T-helper 2 cell treated with Interferon-gamma antibody and Interleukin-4, amounts not matched to agents 100 ng/mL and 5 ng/mL, for 36 hours (primary cell): ENCODE results near the gene BMP6. TPM values are rescaled to one million over a fixed set of nuclear protein-coding genes. Genes with fewer than 3 reads are reported as not detected.
"Not testable (repeated sequence)": the region's sequence is repeated elsewhere in the genome, so short reads cannot be mapped to it uniquely, and the experiment has no call there.

Experiments
- intact Hi-C: fragments of 100-400 bp; cut with micrococcal nuclease; formaldehyde crosslinking; loops from one replicate; pipeline ENCODE4 v1.15.1; 2023
- total RNA-seq: library from RNA; stranded (reverse); gene quantifications from 2 replicates; pipeline ENCODE4 v1.2.3, GENCODE V29; 2022

The BMP6 gene
- total RNA-seq, 1 donor from 2014 or later = not detected

- intact Hi-C loops = no loop called here
These were observed 59.5 kb downstream of the BMP6 start for GRCh38 chr6:7785243-7786035.

- intact Hi-C loops = no loop called here
These were observed 60.3 kb downstream of the BMP6 start for GRCh38 chr6:7786214-7786661.

- intact Hi-C loops = no loop called here
These were observed 61.3 kb downstream of the BMP6 start for GRCh38 chr6:7787137-7787608.

- intact Hi-C loops = no loop called here
These were observed 61.8 kb downstream of the BMP6 start for GRCh38 chr6:7787731-7788130.

- intact Hi-C loops = no loop called here
These were observed 68.6 kb downstream of the BMP6 start for GRCh38 chr6:7794509-7794908.

- intact Hi-C loops = no loop called here
These were observed 71.5 kb downstream of the BMP6 start for GRCh38 chr6:7797386-7797785.

GRCh38 chr6:7798751-7799150 lies 72.9 kb downstream of the BMP6 start:
- intact Hi-C loops = no loop called here

GRCh38 chr6:7802662-7803061 lies 76.8 kb downstream of the BMP6 start:
- intact Hi-C loops = no loop called here

- intact Hi-C loops = no loop called here
These were observed 77.3 kb downstream of the BMP6 start for GRCh38 chr6:7803214-7803613.

GRCh38 chr6:7805078-7805849 lies 79.4 kb downstream of the BMP6 start:
- intact Hi-C loops = no loop called here

- intact Hi-C loops = no loop called here
These were observed 79.9 kb downstream of the BMP6 start for GRCh38 chr6:7805850-7806214.

GRCh38 chr6:7806711-7807110 lies 80.8 kb downstream of the BMP6 start:
- intact Hi-C loops = no loop called here

GRCh38 chr6:7809346-7809745 lies 83.4 kb downstream of the BMP6 start:
- intact Hi-C loops = no loop called here

GRCh38 chr6:7811441-7811840 lies 85.5 kb downstream of the BMP6 start:
- intact Hi-C loops = no loop called here

- intact Hi-C loops = no loop called here
These were observed 86.7 kb downstream of the BMP6 start for GRCh38 chr6:7812623-7813022.

GRCh38 chr6:7813193-7813592 lies 87.3 kb downstream of the BMP6 start:
- intact Hi-C loops = no loop called here

GRCh38 chr6:7813704-7814103 lies 87.8 kb downstream of the BMP6 start:
- intact Hi-C loops = no loop called here

- intact Hi-C loops = no loop called here
These were observed 89.8 kb downstream of the BMP6 start for GRCh38 chr6:7815716-7816115.

GRCh38 chr6:7817184-7817583 lies 91.3 kb downstream of the BMP6 start:
- intact Hi-C loops = not testable (repeated sequence)

GRCh38 chr6:7818257-7819214 lies 92.6 kb downstream of the BMP6 start:
- intact Hi-C loops = no loop called here

GRCh38 chr6:7819431-7820015 lies 93.6 kb downstream of the BMP6 start:
- intact Hi-C loops = no loop called here
